HFF-Myc (cell line): ENCODE measurements around the gene PCSK6.

Experiments used
- DNase-seq: peaks from one replicate; pipeline ENCODE4 v3.0.0-alpha.2; 2011; ENCODE audit warnings: low read depth; ENCODE audit errors: extremely low read depth
- H3K4me3 ChIP-seq: replicated peaks from 2 replicates; pipeline ENCODE4 v1.5.1; 2011; ENCODE audit warnings: low read depth, mild to moderate bottlenecking, control low read depth, low read length
- TF ChIP-seq, protein P1 (sequence below): IDR thresholded peaks from 2 replicates; pipeline ENCODE4 v1.5.1; 2012; ENCODE audit warnings: mild to moderate bottlenecking, low read depth, low read length, control low read depth; ENCODE audit errors: missing control alignments

PCSK6 gene

GRCh38 chr15:101444807-101445508, 44.5 kb downstream of the PCSK6 start:
- no peak overlapping the region for H3K4me3 ChIP-seq
- DNase-seq, result no peak
- TF ChIP-seq, protein P1, sequence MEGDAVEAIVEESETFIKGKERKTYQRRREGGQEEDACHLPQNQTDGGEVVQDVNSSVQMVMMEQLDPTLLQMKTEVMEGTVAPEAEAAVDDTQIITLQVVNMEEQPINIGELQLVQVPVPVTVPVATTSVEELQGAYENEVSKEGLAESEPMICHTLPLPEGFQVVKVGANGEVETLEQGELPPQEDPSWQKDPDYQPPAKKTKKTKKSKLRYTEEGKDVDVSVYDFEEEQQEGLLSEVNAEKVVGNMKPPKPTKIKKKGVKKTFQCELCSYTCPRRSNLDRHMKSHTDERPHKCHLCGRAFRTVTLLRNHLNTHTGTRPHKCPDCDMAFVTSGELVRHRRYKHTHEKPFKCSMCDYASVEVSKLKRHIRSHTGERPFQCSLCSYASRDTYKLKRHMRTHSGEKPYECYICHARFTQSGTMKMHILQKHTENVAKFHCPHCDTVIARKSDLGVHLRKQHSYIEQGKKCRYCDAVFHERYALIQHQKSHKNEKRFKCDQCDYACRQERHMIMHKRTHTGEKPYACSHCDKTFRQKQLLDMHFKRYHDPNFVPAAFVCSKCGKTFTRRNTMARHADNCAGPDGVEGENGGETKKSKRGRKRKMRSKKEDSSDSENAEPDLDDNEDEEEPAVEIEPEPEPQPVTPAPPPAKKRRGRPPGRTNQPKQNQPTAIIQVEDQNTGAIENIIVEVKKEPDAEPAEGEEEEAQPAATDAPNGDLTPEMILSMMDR, result no peak

GRCh38 chr15:101444015-101444414, 45.5 kb downstream of the PCSK6 start:
- H3K4me3 ChIP-seq, result no peak overlapping the region
- DNase-seq, result no peak
- TF ChIP-seq, protein P1, result no peak

DNA sequence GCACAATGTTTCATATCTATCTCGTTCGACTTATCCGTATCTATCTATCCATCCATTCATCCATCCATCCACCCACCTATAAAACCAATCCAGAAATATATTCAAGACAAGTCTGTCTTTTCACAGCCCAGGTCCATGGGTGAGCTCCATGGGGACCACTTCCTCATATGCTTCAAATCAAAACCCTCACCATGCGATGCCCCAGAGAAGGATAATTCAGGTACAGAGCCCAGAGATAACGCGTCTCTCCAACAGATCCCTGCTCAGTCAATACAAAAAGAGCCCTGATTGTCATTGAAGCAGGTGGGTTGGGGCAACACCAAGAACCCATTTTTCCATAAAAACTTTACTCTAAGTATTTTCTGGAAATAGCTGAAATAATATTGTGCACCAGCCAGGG, 47.2 kb downstream of the PCSK6 start:
- no peak overlapping the region for H3K4me3 ChIP-seq
- no peak for DNase-seq
- TF ChIP-seq, protein P1, result no peak

DNA sequence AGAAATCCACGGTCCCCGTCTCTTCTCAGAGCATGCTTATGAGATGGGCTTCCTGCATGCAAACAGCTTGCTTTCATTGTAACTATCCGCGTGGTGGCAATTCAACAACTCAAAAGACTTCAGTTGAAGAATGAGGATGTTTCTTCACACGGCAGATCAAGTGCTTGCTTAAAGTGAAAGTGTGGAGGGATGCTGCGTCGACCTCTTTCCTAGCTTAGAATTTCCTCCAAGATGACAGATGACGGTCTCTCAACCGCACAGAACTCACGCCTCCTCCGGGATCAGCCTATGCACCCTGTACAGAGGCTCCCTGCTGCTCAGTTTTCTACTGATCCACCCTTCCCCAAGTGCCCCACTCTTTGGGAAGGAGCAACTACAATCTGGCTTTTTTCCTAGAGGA, 47.8 kb downstream of the PCSK6 start:
- H3K4me3 ChIP-seq, result no peak overlapping the region
- TF ChIP-seq, protein P1, result no peak
- no peak for DNase-seq

- no peak for DNase-seq
- TF ChIP-seq, protein P1, result no peak
These were observed 48.5 kb downstream of the PCSK6 start for GRCh38 chr15:101440846-101441590.

GRCh38 chr15:101439920-101440319, 49.6 kb downstream of the PCSK6 start:
- DNase-seq, result no peak
- TF ChIP-seq, protein P1, result no peak
- peak overlapping the region; percentile 32 for H3K4me3 ChIP-seq

More at GRCh38 chr15:101440846-101441590, 48.5 kb downstream of the PCSK6 start:
- no peak overlapping the region for H3K4me3 ChIP-seq
